ENCODE measurements around the gene NOX4. TPM values are rescaled to one million over a fixed set of nuclear protein-coding genes. Genes with fewer than 3 reads are reported as not detected.

Gene NOX4
- 0.31 and 1.6 TPM in 2 replicates for total RNA-seq

DNA sequence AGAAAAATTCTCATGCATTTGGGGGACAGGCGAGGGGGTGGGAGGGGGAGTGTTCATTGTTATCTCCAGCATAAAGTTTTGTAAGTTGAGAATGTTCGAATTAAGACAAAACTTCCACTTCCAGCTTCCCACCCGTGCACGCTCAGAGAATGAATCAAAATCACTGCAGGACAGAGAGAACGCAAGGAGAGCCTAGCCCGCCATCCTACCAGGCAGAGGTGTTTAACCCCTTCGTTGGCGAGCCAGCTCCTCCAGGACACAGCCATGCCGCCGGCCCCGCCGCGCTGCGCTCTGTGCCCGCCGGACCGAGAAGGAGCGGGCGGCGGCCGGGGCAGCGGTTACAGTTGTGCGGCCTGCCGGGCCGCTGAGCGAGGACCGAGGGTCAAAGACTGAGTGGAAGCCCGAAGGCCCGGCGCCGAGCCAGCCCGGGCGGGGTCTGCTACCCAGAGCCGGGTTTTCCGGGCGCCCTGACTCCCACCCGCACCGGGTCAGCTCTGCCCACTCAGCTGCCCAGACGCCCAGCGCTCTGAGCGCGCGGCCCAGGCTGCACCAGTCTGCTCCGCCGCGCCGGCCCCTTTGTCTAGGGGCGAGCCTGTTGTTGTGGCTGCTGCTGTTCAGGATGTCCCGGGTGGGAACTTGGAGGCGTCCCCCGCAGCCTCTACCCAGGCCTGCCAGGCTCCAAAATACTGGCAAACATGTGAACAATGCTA is at the start of gene NOX4:
NOX4 (minus strand) TSS at position 395 of the 710 bp plus-strand sequence; CDS start at position 266, 129 bp downstream.

Other genes with a start within 250 kb of the NOX4 start
- not detected in 2 replicates for gene TRIM77, start 218.9 kb upstream of the NOX4 start, total RNA-seq

Data from cardiac ventricle fibroblast (primary cell).